ENCODE results near the gene MAPK1. TPM values are rescaled to one million over a fixed set of nuclear protein-coding genes. Genes with fewer than 3 reads are reported as not detected.
"Not testable (repeated sequence)": the region's sequence is repeated elsewhere in the genome, so short reads cannot be mapped to it uniquely, and the experiment has no call there.

Gene MAPK1
- total RNA-seq, 1 experiment from 2014 or later, result 139 TPM

GRCh38 chr22:21753374-21754111 is 113.9 kb downstream of the MAPK1 start:
- CTCF ChIA-PET, result no interaction called here
- TF ChIP-seq EZH2 (IDR thresholded peaks at IDR 0.05; ENCODE audit: borderline replicate concordance, low read depth, low read length, poor library complexity, severe bottlenecking) (no peak), CTCF (conservative IDR thresholded peaks at IDR 0.05; ENCODE audit: low read depth, low read length) (no peak)
- Histone ChIP-seq H3K4me1 (ENCODE audit: insufficient read depth, low read length, poor library complexity, severe bottlenecking) (peaks cover 10% of the 10 kb centered on the region), H3K27ac (ENCODE audit: low read depth, low read length, poor library complexity, severe bottlenecking) (no peak overlapping the region), H3K27me3 (replicated peaks; ENCODE audit: insufficient read depth, low read depth, low read length, poor library complexity) (no peaks in the 10 kb centered on the region), H3K36me3 (ENCODE audit: insufficient read depth, low read length, poor library complexity, severe bottlenecking) (no peaks in the 10 kb centered on the region), H3K9me3 (ENCODE audit: low read depth, low read length, poor library complexity, severe bottlenecking) (no peaks in the 10 kb centered on the region), H3K4me3 (ENCODE audit: low read depth, low read length, poor library complexity, severe bottlenecking) (no peak overlapping the region)
- intact Hi-C loops (cut with micrococcal nuclease; ENCODE audit: unreplicated experiment), result no loop called here
- no peak for DNase-seq (ENCODE audit: low spot score)
- BruUV-seq (replicated peaks), result no TSS peak
- POLR2A ChIA-PET (ENCODE audit: low non-redundant PET), result no interaction called here

- H3K27ac ChIP-seq (ENCODE audit: low read depth, low read length, poor library complexity, severe bottlenecking), result no peak overlapping the region
- no peaks in the 10 kb centered on the region for H3K36me3 ChIP-seq (ENCODE audit: insufficient read depth, low read length, poor library complexity, severe bottlenecking)
- no peak overlapping the region for H3K4me3 ChIP-seq (ENCODE audit: low read depth, low read length, poor library complexity, severe bottlenecking)
- H3K9me3 ChIP-seq (ENCODE audit: low read depth, low read length, poor library complexity, severe bottlenecking), result no peaks in the 10 kb centered on the region
- POLR2A ChIA-PET (ENCODE audit: low non-redundant PET), result no interaction called here
- CTCF ChIA-PET, result no interaction called here
- BruUV-seq (replicated peaks), result no TSS peak
- H3K27me3 ChIP-seq (replicated peaks; ENCODE audit: insufficient read depth, low read depth, low read length, poor library complexity), result no peaks in the 10 kb centered on the region
- TF ChIP-seq EZH2 (IDR thresholded peaks at IDR 0.05; ENCODE audit: borderline replicate concordance, low read depth, low read length, poor library complexity, severe bottlenecking), result no peak
- TF ChIP-seq CTCF (conservative IDR thresholded peaks at IDR 0.05; ENCODE audit: low read depth, low read length), result no peak
- DNase-seq (ENCODE audit: low spot score), result no peak
- intact Hi-C loops (cut with micrococcal nuclease; ENCODE audit: unreplicated experiment), result no loop called here
- peaks cover 10% of the 10 kb centered on the region for H3K4me1 ChIP-seq (ENCODE audit: insufficient read depth, low read length, poor library complexity, severe bottlenecking)
Observed at GRCh38 chr22:21752276-21752675, 115.2 kb downstream of the MAPK1 start.

GRCh38 chr22:21745948-21746347 is 121.5 kb downstream of the MAPK1 start:
- Histone ChIP-seq H3K4me1 (ENCODE audit: insufficient read depth, low read length, poor library complexity, severe bottlenecking) (no peaks in the 10 kb centered on the region), H3K36me3 (ENCODE audit: insufficient read depth, low read length, poor library complexity, severe bottlenecking) (no peaks in the 10 kb centered on the region), H3K9me3 (ENCODE audit: low read depth, low read length, poor library complexity, severe bottlenecking) (no peaks in the 10 kb centered on the region), H3K27me3 (replicated peaks; ENCODE audit: insufficient read depth, low read depth, low read length, poor library complexity) (no peaks in the 10 kb centered on the region), H3K27ac (ENCODE audit: low read depth, low read length, poor library complexity, severe bottlenecking) (no peak overlapping the region), H3K4me3 (ENCODE audit: low read depth, low read length, poor library complexity, severe bottlenecking) (no peak overlapping the region)
- TF ChIP-seq CTCF (conservative IDR thresholded peaks at IDR 0.05; ENCODE audit: low read depth, low read length), result no peak
- POLR2A ChIA-PET (ENCODE audit: low non-redundant PET), result no interaction called here
- CTCF ChIA-PET, result no interaction called here
- DNase-seq (ENCODE audit: low spot score), result no peak
- intact Hi-C loops (cut with micrococcal nuclease; ENCODE audit: unreplicated experiment), result no loop called here
- BruUV-seq (replicated peaks), result no TSS peak

GRCh38 chr22:21744917-21745316 is 122.5 kb downstream of the MAPK1 start:
- BruUV-seq (replicated peaks); CTCF ChIA-PET; intact Hi-C loops (cut with micrococcal nuclease; ENCODE audit: unreplicated experiment); H3K27me3 ChIP-seq (replicated peaks; ENCODE audit: insufficient read depth, low read depth, low read length, poor library complexity); H3K27ac ChIP-seq (ENCODE audit: low read depth, low read length, poor library complexity, severe bottlenecking); H3K4me1 ChIP-seq (ENCODE audit: insufficient read depth, low read length, poor library complexity, severe bottlenecking); DNase-seq (ENCODE audit: low spot score); POLR2A ChIA-PET (ENCODE audit: low non-redundant PET); H3K36me3 ChIP-seq (ENCODE audit: insufficient read depth, low read length, poor library complexity, severe bottlenecking); H3K4me3 ChIP-seq (ENCODE audit: low read depth, low read length, poor library complexity, severe bottlenecking); H3K9me3 ChIP-seq (ENCODE audit: low read depth, low read length, poor library complexity, severe bottlenecking): not testable (repeated sequence)
